Activated T-cell treated with anti-CD3 and anti-CD28 coated beads, Interleukin-2, amount 50 U/mL, for 24 hours (primary cell): ENCODE data around the gene ANKS1B.

Experiments used
- DNase-seq: peaks from one replicate; pipeline ENCODE4 v3.0.0-alpha.2; 2020
- H3K27ac Mint-ChIP-seq: 2 replicates; pipeline ENCODE4 v1.8.0; 2020; ENCODE audit warnings: mild to moderate bottlenecking, mixed read lengths
- H3K27me3 Mint-ChIP-seq: 2 replicates; pipeline ENCODE4 v1.8.0; 2020; ENCODE audit warnings: mixed read lengths
- H3K36me3 Mint-ChIP-seq: 2 replicates; pipeline ENCODE4 v1.8.0; 2020; ENCODE audit warnings: low read depth, mixed read lengths
- H3K4me1 Mint-ChIP-seq: 2 replicates; pipeline ENCODE4 v1.8.0; 2020; ENCODE audit warnings: low read depth, mixed read lengths
- H3K4me3 Mint-ChIP-seq: 2 replicates; pipeline ENCODE4 v1.8.0; 2020; ENCODE audit warnings: mild to moderate bottlenecking, moderate library complexity, mixed read lengths
- H3K9me3 Mint-ChIP-seq: 2 replicates; pipeline ENCODE4 v1.8.0; 2020; ENCODE audit warnings: mixed read lengths

ANKS1B gene

DNA sequence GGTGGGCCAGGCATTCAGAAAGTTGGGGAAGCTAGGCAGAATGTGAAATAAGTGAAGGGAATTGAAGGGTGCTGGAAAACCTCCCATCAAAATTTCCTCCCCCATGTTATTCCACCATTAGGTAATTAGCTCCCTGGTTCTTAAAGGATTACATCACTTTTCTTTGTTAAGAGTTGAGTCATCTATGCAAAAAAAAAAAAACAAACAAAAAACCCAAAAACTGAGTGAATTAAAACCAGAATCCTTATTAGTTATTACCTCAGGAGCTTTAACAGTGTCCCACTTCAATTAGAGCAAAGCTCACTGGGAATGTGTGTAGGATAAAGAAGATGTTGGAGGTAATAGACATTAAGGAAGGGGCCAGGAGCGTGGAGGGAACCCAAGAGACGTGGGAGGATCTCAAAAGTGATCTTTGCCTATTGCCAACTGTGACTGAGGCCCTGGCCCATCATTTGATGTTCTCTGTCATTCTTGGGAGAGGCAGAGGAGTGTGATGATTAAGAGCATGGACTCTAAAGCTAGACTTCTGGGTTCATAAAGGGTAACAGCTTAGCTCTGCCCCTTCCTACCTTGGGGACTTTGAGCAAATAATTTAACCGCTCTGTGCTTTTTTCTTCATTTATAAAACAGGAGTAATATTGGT lies 975.0 kb downstream of the ANKS1B start:
- no peak overlapping the region for H3K4me3 Mint-ChIP-seq
- no peaks in the 10 kb centered on the region for H3K36me3 Mint-ChIP-seq
- no peak for DNase-seq
- H3K27ac Mint-ChIP-seq = no peak overlapping the region
- H3K27me3 Mint-ChIP-seq = peaks cover 10% of the 10 kb centered on the region
- H3K9me3 Mint-ChIP-seq = peaks cover 4% of the 10 kb centered on the region
- H3K4me1 Mint-ChIP-seq = no peaks in the 10 kb centered on the region

DNA sequence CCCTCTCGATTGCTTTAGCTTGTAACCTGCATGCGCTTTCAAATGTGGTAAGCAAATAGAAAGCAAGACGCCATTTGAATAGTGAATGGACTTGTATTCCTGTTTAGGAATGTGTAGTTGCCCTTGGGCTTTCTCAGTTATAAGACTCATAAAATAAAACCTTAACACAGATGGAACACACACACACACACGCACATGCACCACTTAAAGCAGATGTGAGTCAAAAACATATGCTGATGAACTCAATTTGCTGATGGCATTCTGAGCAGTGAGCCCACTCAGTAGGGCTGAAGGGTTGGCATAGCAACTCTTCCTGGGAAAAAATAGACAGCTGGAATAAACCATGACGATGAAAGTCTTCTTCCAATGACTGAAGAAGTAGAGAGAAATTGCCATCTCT lies 979.1 kb downstream of the ANKS1B start:
- Mint-ChIP-seq H3K4me3 (no peak overlapping the region), H3K4me1 (no peaks in the 10 kb centered on the region), H3K9me3 (no peaks in the 10 kb centered on the region), H3K27me3 (no peaks in the 10 kb centered on the region), H3K36me3 (no peaks in the 10 kb centered on the region), H3K27ac (no peak overlapping the region)
- no peak for DNase-seq

DNA sequence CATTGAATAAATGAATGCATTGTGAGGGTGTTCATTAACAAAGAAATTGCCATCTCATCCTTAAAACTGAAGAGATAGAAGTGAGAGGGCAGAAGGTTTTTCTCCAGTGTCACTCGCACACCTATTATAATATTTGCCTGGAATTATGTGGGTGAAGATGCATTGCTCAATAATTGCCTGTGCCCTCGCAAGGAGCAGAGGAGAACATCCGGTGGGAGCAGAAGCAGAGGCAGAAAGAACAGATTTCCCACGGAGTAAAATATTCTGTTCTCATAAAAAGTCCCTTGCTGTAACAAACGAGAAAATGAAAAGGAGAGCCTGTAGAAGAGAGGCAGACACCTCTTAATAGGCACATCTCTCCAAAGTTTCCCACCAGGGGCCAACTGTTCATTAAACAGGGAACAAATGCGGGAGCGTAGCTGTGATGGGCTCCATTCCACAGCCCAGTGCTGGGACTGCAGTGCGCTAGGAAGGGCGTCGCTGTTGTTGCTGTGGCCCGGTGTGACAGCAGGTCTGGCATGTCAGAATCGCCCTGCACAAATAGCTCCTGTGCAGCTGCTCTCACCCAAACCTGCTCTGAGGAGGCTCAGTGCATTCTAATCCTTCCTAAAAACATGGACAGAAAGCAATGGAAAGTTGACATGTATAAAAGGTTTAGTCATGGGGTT lies 979.8 kb downstream of the ANKS1B start:
- no peaks in the 10 kb centered on the region for H3K9me3 Mint-ChIP-seq
- H3K4me1 Mint-ChIP-seq = no peaks in the 10 kb centered on the region
- no peaks in the 10 kb centered on the region for H3K36me3 Mint-ChIP-seq
- DNase-seq = no peak
- no peak overlapping the region for H3K27ac Mint-ChIP-seq
- H3K27me3 Mint-ChIP-seq = no peaks in the 10 kb centered on the region
- H3K4me3 Mint-ChIP-seq = no peak overlapping the region

- Mint-ChIP-seq H3K4me3 (no peak overlapping the region), H3K9me3 (no peaks in the 10 kb centered on the region), H3K27ac (no peak overlapping the region), H3K4me1 (no peaks in the 10 kb centered on the region), H3K36me3 (no peaks in the 10 kb centered on the region), H3K27me3 (no peaks in the 10 kb centered on the region)
- no peak for DNase-seq
These were observed 982.0 kb downstream of the ANKS1B start for GRCh38 chr12:99002731-99003130.

- Mint-ChIP-seq H3K36me3 (no peaks in the 10 kb centered on the region), H3K4me1 (no peaks in the 10 kb centered on the region), H3K27me3 (no peaks in the 10 kb centered on the region), H3K4me3 (no peak overlapping the region), H3K9me3 (no peaks in the 10 kb centered on the region), H3K27ac (no peak overlapping the region)
- DNase-seq = no peak
These were observed 982.6 kb downstream of the ANKS1B start for GRCh38 chr12:99002156-99002555.

DNA sequence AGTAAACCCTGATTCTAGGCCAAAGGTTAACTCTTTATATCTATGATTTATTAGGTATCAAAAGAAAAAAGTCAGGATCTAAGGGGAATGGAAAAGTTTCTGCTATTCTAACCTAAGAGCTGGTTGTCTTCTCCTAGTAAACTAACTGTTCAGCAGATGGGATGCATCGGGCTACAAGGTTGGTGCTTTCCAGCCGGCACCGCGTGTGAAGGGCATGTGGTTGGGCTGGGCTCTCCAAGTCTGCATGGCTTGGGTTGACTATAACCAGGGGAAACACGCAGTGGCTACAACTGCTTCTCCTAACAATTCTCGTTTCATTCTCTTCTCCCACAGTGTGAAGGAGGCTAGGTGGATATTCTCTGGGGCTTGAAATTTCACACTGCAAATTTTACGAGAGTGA lies 985.2 kb downstream of the ANKS1B start:
- Mint-ChIP-seq H3K36me3 (no peaks in the 10 kb centered on the region), H3K4me3 (no peak overlapping the region), H3K27me3 (no peaks in the 10 kb centered on the region), H3K9me3 (no peaks in the 10 kb centered on the region), H3K27ac (no peak overlapping the region), H3K4me1 (no peaks in the 10 kb centered on the region)
- no peak for DNase-seq

DNA sequence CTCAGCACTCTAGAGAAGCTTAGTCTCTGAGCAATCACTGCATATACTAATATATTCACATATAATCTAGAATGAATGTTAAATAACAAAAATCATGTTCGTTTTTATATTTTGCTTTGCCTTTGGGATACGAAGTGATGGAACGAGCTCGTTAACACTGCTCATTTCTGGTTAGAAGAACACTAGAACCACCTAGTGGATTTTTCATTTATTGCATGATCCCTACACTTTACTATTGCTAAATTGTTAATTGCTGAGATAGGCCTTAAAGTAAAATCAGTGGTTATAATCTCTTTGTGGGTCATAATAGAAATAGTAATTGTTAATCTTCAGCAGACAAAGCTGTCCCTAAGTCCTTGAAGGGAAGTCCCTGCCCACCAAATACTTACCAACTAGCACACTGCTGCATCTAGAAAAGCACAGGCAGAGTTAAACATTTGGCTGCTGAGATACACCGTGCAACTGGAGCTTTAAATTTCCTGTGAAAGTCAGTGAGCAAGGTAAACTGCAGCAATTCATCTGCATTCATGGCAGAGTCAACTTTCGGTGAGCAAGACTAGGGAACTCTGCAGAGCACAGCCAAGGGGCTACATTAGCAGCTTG lies 985.9 kb downstream of the ANKS1B start:
- Mint-ChIP-seq H3K9me3 (no peaks in the 10 kb centered on the region), H3K27ac (no peak overlapping the region), H3K36me3 (no peaks in the 10 kb centered on the region), H3K4me1 (no peaks in the 10 kb centered on the region), H3K27me3 (no peaks in the 10 kb centered on the region), H3K4me3 (no peak overlapping the region)
- DNase-seq = no peak

GRCh38 chr12:98997899-98998298 lies 986.8 kb downstream of the ANKS1B start:
- no peaks in the 10 kb centered on the region for H3K9me3 Mint-ChIP-seq
- no peak overlapping the region for H3K4me3 Mint-ChIP-seq
- no peaks in the 10 kb centered on the region for H3K36me3 Mint-ChIP-seq
- no peaks in the 10 kb centered on the region for H3K4me1 Mint-ChIP-seq
- no peak for DNase-seq
- no peak overlapping the region for H3K27ac Mint-ChIP-seq
- no peaks in the 10 kb centered on the region for H3K27me3 Mint-ChIP-seq

GRCh38 chr12:98990648-98991047 lies 994.1 kb downstream of the ANKS1B start:
- no peak for DNase-seq
- Mint-ChIP-seq H3K4me1 (no peaks in the 10 kb centered on the region), H3K9me3 (peaks cover 6% of the 10 kb centered on the region), H3K27ac (no peak overlapping the region), H3K4me3 (no peak overlapping the region), H3K27me3 (no peaks in the 10 kb centered on the region), H3K36me3 (no peaks in the 10 kb centered on the region)

GRCh38 chr12:98985156-98985555 lies 999.6 kb downstream of the ANKS1B start:
- Mint-ChIP-seq H3K4me3 (no peak overlapping the region), H3K9me3 (peaks cover 6% of the 10 kb centered on the region), H3K27ac (no peak overlapping the region), H3K27me3 (no peaks in the 10 kb centered on the region), H3K4me1 (no peaks in the 10 kb centered on the region), H3K36me3 (no peaks in the 10 kb centered on the region)
- no peak for DNase-seq

DNA sequence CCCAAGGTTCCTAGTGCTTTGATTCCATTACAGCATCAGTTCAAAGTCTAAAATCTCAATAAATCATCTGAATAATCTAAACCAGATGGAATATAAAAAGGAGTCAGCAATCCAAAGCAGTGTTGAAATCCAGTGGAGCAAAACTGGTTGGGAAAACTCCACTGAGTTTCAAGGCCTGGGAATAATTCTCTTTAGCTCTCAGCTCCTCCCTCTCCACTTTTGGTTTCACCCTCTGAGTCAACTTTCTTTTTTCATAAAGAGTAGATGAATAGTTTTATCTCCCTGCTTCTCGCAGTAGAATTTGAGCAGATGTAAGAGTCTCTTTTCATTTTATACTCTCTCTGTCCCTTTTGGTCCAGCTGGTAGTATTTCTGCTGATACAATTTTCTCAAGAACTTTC lies 1001.1 kb downstream of the ANKS1B start:
- Mint-ChIP-seq H3K27me3 (no peaks in the 10 kb centered on the region), H3K4me1 (no peaks in the 10 kb centered on the region)

GRCh38 chr12:98980508-98980907 lies 1004.2 kb downstream of the ANKS1B start:
- Mint-ChIP-seq H3K27me3 (no peaks in the 10 kb centered on the region), H3K36me3 (no peaks in the 10 kb centered on the region), H3K27ac (no peak overlapping the region), H3K9me3 (no peaks in the 10 kb centered on the region), H3K4me3 (no peak overlapping the region), H3K4me1 (no peaks in the 10 kb centered on the region)
- no peak for DNase-seq

More for the DNA sequence above, 1001.1 kb downstream of the ANKS1B start:
- DNase-seq = no peak
- H3K4me3 Mint-ChIP-seq = no peak overlapping the region
- H3K9me3 Mint-ChIP-seq = peaks cover 6% of the 10 kb centered on the region
- H3K27ac Mint-ChIP-seq = no peak overlapping the region
- no peaks in the 10 kb centered on the region for H3K36me3 Mint-ChIP-seq

GRCh38 chr12:98977186-98977585 lies 1007.5 kb downstream of the ANKS1B start:
- H3K9me3 Mint-ChIP-seq = no peaks in the 10 kb centered on the region
- no peak overlapping the region for H3K4me3 Mint-ChIP-seq
- H3K27me3 Mint-ChIP-seq = no peaks in the 10 kb centered on the region
- no peaks in the 10 kb centered on the region for H3K36me3 Mint-ChIP-seq
- H3K27ac Mint-ChIP-seq = no peak overlapping the region
- H3K4me1 Mint-ChIP-seq = no peaks in the 10 kb centered on the region
- DNase-seq = no peak

DNA sequence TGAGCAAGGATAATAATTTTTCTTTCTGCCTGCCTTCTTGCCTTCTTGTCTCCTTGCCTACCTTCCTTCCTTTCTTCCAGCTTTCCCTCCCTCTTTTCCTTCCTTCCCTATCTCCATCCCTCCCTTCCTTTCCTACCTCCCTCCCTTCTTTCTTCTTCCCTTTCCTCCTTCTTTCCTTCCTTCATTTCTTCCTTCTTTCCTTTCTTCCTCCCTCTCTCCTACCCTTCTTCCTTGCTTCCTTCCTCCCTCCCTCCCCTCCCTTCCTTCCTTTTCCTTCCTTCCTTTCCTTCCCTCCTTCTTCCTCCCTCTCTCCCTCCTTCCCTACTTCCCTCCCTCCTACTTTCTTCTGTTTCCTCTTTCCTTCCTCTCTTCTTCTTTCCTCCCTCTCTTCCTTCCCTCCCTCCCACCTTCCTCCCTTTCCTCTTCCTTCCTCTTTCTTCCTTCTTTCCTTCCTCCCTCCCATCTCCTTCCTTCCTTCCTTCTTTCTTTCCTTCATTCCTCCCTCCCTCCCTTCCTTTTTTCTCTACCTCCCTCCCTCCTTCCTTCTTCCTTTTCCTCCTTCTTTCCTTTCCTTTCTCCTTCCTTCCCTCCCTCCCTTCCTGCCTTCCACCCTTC lies 1009.9 kb downstream of the ANKS1B start:
- Mint-ChIP-seq H3K9me3 (no peaks in the 10 kb centered on the region), H3K27me3 (no peaks in the 10 kb centered on the region), H3K27ac (no peak overlapping the region), H3K36me3 (no peaks in the 10 kb centered on the region), H3K4me3 (no peak overlapping the region), H3K4me1 (no peaks in the 10 kb centered on the region)
- no peak for DNase-seq

- no peaks in the 10 kb centered on the region for H3K9me3 Mint-ChIP-seq
- H3K4me1 Mint-ChIP-seq = no peaks in the 10 kb centered on the region
- no peak overlapping the region for H3K27ac Mint-ChIP-seq
- no peaks in the 10 kb centered on the region for H3K27me3 Mint-ChIP-seq
- H3K36me3 Mint-ChIP-seq = no peaks in the 10 kb centered on the region
- no peak for DNase-seq
- H3K4me3 Mint-ChIP-seq = no peak overlapping the region
These were observed 1011.3 kb downstream of the ANKS1B start for GRCh38 chr12:98973395-98973794.
